Measurements from ENCODE around the gene NFE2L1. TPM values are rescaled to one million over a fixed set of nuclear protein-coding genes. Genes with fewer than 3 reads are reported as not detected.

NFE2L1 gene
- total RNA-seq, 1 experiment from 2014 or later, result 135 TPM

DNA sequence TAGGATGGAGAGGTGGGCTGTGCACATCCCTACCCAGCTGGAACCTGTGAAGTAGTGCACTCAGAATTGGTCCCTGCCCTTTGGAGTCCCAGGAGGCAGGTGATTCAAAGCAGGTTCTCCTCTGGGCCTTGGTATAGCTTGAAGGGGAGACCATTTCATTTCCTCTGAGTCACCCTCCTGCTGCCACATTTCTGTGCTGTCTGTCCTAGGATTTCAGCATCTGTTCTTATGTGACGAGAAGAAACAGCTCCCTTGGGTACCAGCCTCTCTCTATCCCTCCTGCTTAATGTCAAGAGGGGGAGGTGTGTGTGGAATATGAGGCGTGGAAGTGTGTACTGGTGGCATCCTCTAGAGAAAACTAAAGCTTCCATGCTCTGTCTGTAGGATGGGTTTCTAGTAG, 5.0 kb upstream of the NFE2L1 start:
- Histone ChIP-seq H3K4me2 (ENCODE audit: low read length) (no peak overlapping the region), H3K4me3 (replicated peaks in 1 of 2; ENCODE audit: low read depth in 1 of 2, low read length in 2 of 2) (no peak overlapping the region), H3K36me3 (ENCODE audit: control insufficient read depth in 1 of 2, insufficient read depth in 2 of 2, low read length in 2 of 2) (no peaks in the 10 kb centered on the region), H3K27ac (ENCODE audit: low read depth, low read length) (no peak overlapping the region), H3K27me3 (ENCODE audit: insufficient read depth, low read length) (no peaks in the 10 kb centered on the region), H2AFZ (ENCODE audit: low read depth, low read length, poor library complexity, severe bottlenecking) (no peak overlapping the region), H3K9me3 (ENCODE audit: control insufficient read depth in 1 of 2, insufficient read depth in 1 of 2, low read depth in 1 of 2, low read length in 2 of 2) (no peaks in the 10 kb centered on the region), H3K79me2 (ENCODE audit: insufficient read depth, low read length) (no peaks in the 10 kb centered on the region), H3K9me2 (ENCODE audit: insufficient read depth) (no peaks in the 10 kb centered on the region), H3K4me1 (ENCODE audit: control insufficient read depth in 1 of 2, insufficient read depth in 2 of 2, low read length in 2 of 2) (peaks cover 8 to 28% of the 10 kb centered on the region in 2 experiments), H3K9ac (ENCODE audit: low read length) (no peak overlapping the region), H4K20me1 (ENCODE audit: insufficient read depth) (no peaks in the 10 kb centered on the region)
- RAD21 ChIA-PET (ENCODE audit: low non-redundant PET in 1 of 2, low total read pairs in 2 of 2, uncharacterized antibody in 2 of 2, unreplicated experiment in 2 of 2), result no interaction called here
- no peak for TF ChIP-seq EZH2phosphoT487 (IDR thresholded peaks at IDR 0.05; ENCODE audit: borderline replicate concordance)
- TF ChIP-seq FOSL1 (IDR thresholded peaks at IDR 0.05; ENCODE audit: low read depth), result no peak
- TF ChIP-seq RAD21 (IDR thresholded peaks at IDR 0.05; ENCODE audit: low read depth), result no peak
- TF ChIP-seq EGR1 (IDR thresholded peaks at IDR 0.05; ENCODE audit: low read depth), result no peak
- TF ChIP-seq SIN3A (IDR thresholded peaks at IDR 0.05; ENCODE audit: low read depth), result no peak
- TF ChIP-seq, protein P1, sequence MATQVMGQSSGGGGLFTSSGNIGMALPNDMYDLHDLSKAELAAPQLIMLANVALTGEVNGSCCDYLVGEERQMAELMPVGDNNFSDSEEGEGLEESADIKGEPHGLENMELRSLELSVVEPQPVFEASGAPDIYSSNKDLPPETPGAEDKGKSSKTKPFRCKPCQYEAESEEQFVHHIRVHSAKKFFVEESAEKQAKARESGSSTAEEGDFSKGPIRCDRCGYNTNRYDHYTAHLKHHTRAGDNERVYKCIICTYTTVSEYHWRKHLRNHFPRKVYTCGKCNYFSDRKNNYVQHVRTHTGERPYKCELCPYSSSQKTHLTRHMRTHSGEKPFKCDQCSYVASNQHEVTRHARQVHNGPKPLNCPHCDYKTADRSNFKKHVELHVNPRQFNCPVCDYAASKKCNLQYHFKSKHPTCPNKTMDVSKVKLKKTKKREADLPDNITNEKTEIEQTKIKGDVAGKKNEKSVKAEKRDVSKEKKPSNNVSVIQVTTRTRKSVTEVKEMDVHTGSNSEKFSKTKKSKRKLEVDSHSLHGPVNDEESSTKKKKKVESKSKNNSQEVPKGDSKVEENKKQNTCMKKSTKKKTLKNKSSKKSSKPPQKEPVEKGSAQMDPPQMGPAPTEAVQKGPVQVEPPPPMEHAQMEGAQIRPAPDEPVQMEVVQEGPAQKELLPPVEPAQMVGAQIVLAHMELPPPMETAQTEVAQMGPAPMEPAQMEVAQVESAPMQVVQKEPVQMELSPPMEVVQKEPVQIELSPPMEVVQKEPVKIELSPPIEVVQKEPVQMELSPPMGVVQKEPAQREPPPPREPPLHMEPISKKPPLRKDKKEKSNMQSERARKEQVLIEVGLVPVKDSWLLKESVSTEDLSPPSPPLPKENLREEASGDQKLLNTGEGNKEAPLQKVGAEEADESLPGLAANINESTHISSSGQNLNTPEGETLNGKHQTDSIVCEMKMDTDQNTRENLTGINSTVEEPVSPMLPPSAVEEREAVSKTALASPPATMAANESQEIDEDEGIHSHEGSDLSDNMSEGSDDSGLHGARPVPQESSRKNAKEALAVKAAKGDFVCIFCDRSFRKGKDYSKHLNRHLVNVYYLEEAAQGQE (IDR thresholded peaks at IDR 0.05; ENCODE audit: low read depth), result no peak
- TF ChIP-seq YY1 (IDR thresholded peaks at IDR 0.05; ENCODE audit: extremely low read depth, insufficient replicate concordance, low read depth, low read length), result no peak
- TF ChIP-seq POLR2AphosphoS5 (IDR thresholded peaks at IDR 0.05; ENCODE audit: low read depth, low read length), result no peak
- no peak for TF ChIP-seq MAX (IDR thresholded peaks at IDR 0.05)
- no peak for TF ChIP-seq CEBPB (IDR thresholded peaks at IDR 0.05; ENCODE audit: low read depth)
- no peak for TF ChIP-seq EZH2 (IDR thresholded peaks at IDR 0.05)
- no peak for TF ChIP-seq TCF7L2 (IDR thresholded peaks at IDR 0.05; ENCODE audit: borderline replicate concordance, extremely low read depth, insufficient read depth, insufficient read length)
- no peak for TF ChIP-seq ZNF274 (IDR thresholded peaks at IDR 0.05; ENCODE audit: low read depth, low read length)
- no TSS peak for BruUV-seq (replicated peaks)
- ATAC-seq (no peak), DNase-seq (ENCODE audit: low read depth, low spot score) (no peak)
- POLR2A ChIA-PET, result no interaction called here
- intact Hi-C loops (cut with micrococcal nuclease), result no loop called here
- CTCF ChIA-PET, result interaction anchor here (1.2 to 4.8 kb wide), 2 partner anchors 17 to 37 kb away, joined by 5 to 38 read pairs; no protein-coding TSS in a partner anchor

Data from HCT116 (cell line).